HG02588 (cell line): Measurements from ENCODE around the gene FLT3LG.
"Not testable (repeated sequence)": the region's sequence is repeated elsewhere in the genome, so short reads cannot be mapped to it uniquely, and the experiment has no call there.

Source experiments
- ATAC-seq: cut with Tn5 transposase; IDR thresholded peaks from one replicate; pipeline ENCODE4 v1.9.1; 2021; ENCODE audit warnings: mild to moderate bottlenecking, moderate library complexity; ENCODE audit not compliant: unreplicated experiment

Gene FLT3LG

GRCh38 chr19:49461130-49461529 is 12.9 kb upstream of the FLT3LG start:
- ATAC-seq, result not testable (repeated sequence)

GRCh38 chr19:49461656-49462055 is 12.4 kb upstream of the FLT3LG start:
- no peak for ATAC-seq

GRCh38 chr19:49462492-49462891 is 11.5 kb upstream of the FLT3LG start:
- no peak for ATAC-seq

GRCh38 chr19:49463960-49464740 is 9.9 kb upstream of the FLT3LG start:
- ATAC-seq, result no peak

- no peak for ATAC-seq
Measured at GRCh38 chr19:49465371-49465770, 8.6 kb upstream of the FLT3LG start.

GRCh38 chr19:49468199-49468598 is 5.8 kb upstream of the FLT3LG start:
- no peak for ATAC-seq

- no peak for ATAC-seq
Measured at GRCh38 chr19:49468746-49469447, 5.1 kb upstream of the FLT3LG start.

- peak; percentile 46 for ATAC-seq
Measured at GRCh38 chr19:49469828-49470614, 4.0 kb upstream of the FLT3LG start.

- ATAC-seq, result no peak
Measured at GRCh38 chr19:49470615-49470978, 3.4 kb upstream of the FLT3LG start.

- no peak for ATAC-seq
Measured at GRCh38 chr19:49472936-49473335, 1.1 kb upstream of the FLT3LG start.

- ATAC-seq, result not testable (repeated sequence)
Measured at GRCh38 chr19:49473501-49473867, 531 bp upstream of the FLT3LG start.

GRCh38 chr19:49474542-49474924 is 518 bp downstream of the FLT3LG start:
- ATAC-seq, result no peak

- ATAC-seq, result no peak
Measured at GRCh38 chr19:49475191-49475917, 1.3 kb downstream of the FLT3LG start.

GRCh38 chr19:49475995-49476880 is 2.2 kb downstream of the FLT3LG start:
- no peak for ATAC-seq

GRCh38 chr19:49479975-49480628 is 6.1 kb downstream of the FLT3LG start:
- ATAC-seq, result no peak

GRCh38 chr19:49481020-49481683 is 7.1 kb downstream of the FLT3LG start:
- no peak for ATAC-seq

- ATAC-seq, result no peak
Measured at GRCh38 chr19:49486232-49486631, 12.2 kb downstream of the FLT3LG start.

- ATAC-seq, result no peak
Measured at GRCh38 chr19:49486710-49487276, 12.8 kb downstream of the FLT3LG start.
